Stomach (tissue), 9 donors: ENCODE data around the gene FAM171A1. TPM values are rescaled to one million over a fixed set of nuclear protein-coding genes. Genes with fewer than 3 reads are reported as not detected.

ENCODE experiments used
- DNase-seq, 2 donors: peaks; one replicate each; pipeline versions ENCODE4 v3.0.0 to v3.0.0-alpha.2; 2013 to 2019
- H3K27ac ChIP-seq, 5 donors: fragments of 200-600 bp in 4 of 5; sonication (generic) in 4 of 5; one replicate each; pipeline ENCODE4 v1.5.1; 2013 to 2019; ENCODE audit warnings: mild to moderate bottlenecking in 1 of 5, moderate library complexity in 1 of 5
- H3K27me3 ChIP-seq, 3 donors: fragments of 200-600 bp; sonication (generic); one replicate each; pipeline ENCODE4 v1.5.1; 2017 to 2019; ENCODE audit warnings: mixed run types in 1 of 3
- H3K36me3 ChIP-seq, 4 donors: fragments of 200-600 bp; sonication (generic); 1 replicate in 3 of 4; 2 replicates in 1 of 4; pipeline ENCODE4 v1.5.1; 2016 to 2019
- H3K4me1 ChIP-seq, 4 donors: fragments of 200-600 bp; sonication (generic); one replicate each; pipeline ENCODE4 v1.5.1; 2016 to 2019
- H3K4me3 ChIP-seq, 4 donors: fragments of 200-600 bp; sonication (generic) in 3 of 4; one replicate each; pipeline ENCODE4 v1.5.1; 2016 to 2019; ENCODE audit warnings: mild to moderate bottlenecking in 1 of 4
- H3K9me3 ChIP-seq, 4 donors: fragments of 200-600 bp; sonication (generic); one replicate each; pipeline ENCODE4 v1.5.1; 2016 to 2019
- CTCF ChIP-seq, 7 experiments: fragments of 450-650 bp in 4 of 7; fragments of 200-600 bp in 3 of 7; sonication (generic) in 3 of 7; IDR thresholded peaks; one replicate each; pipeline ENCODE4 v1.5.1; 2016 to 2019; ENCODE audit warnings: antibody characterized with exemption in 7 of 7, control low read depth in 2 of 7, mild to moderate bottlenecking in 1 of 7
- EP300 ChIP-seq: sonication (generic); formaldehyde crosslinking; IDR thresholded peaks from one replicate; pipeline ENCODE4 v1.6.1; 2017; ENCODE audit warnings: antibody characterized with exemption
- POLR2A ChIP-seq, 4 donors: fragments of 450-650 bp; IDR thresholded peaks; one replicate each; pipeline ENCODE4 v1.6.1; 2016; ENCODE audit warnings: antibody characterized with exemption in 4 of 4, control low read depth in 2 of 4, mild to moderate bottlenecking in 1 of 4, moderate library complexity in 1 of 4
- POLR2AphosphoS5 ChIP-seq, 3 donors: sonication (generic); formaldehyde crosslinking; IDR thresholded peaks; one replicate each; pipeline ENCODE4 v1.6.1; 2016; ENCODE audit warnings: antibody characterized with exemption in 3 of 3
- WGBS, 5 donors: extraction: QIAGEN DNeasy Blood & Tissue Kit in 3 of 5; methylation state at CpG; one replicate each; pipeline versions ENCODE4 v1.1.5 to v1.1.7; 2013 to 2018; 5-methylcytosine and 5-hydroxymethylcytosine counted together
- intact Hi-C: fragments of 100-400 bp; cut with DNase I; formaldehyde crosslinking; loops from one replicate; pipeline ENCODE4 v1.15.1; 2023; ENCODE audit warnings: low total_unique reads
- polyA plus RNA-seq, 3 donors: library from polyadenylated mRNA; stranded (reverse); fragments of 200-250 nt; gene quantifications; one replicate each; pipeline ENCODE4 v1.2.3, GENCODE V29; 2013
- total RNA-seq, 5 donors: library from RNA; depleted of rRNA; stranded (reverse); fragments of >200 nt; gene quantifications; one replicate each; pipeline versions ENCODE4 v1.1.0 to v1.2.3, GENCODE V29; 2014 to 2016
- donor health status: healthy with polysubstance abuse.
- donor health status: Bipolar disorder and iron deficiency.
- donor health status: healthy.

Gene FAM171A1
- total and polyA plus RNA-seq, 8 donors: 1.8 to 98.7 (median 10.3) TPM

- WGBS, 5 donors: 53 to 62% (median 56%) methylated on average over 3 of the region's 3 CpGs
- no peaks in the 10 kb centered on the region for H3K36me3 ChIP-seq
- no peak for DNase-seq
- no peak overlapping the region for H3K4me3 ChIP-seq
- intact Hi-C loops: loop anchor here (10.0 kb wide), 1 partner anchor 106 kb away; no protein-coding TSS in a partner anchor
- H3K4me1 ChIP-seq: peaks cover 0 to 7% (median 0%) of the 10 kb centered on the region in 4 donors
- no peaks in the 10 kb centered on the region for H3K27me3 ChIP-seq
- no peak overlapping the region for H3K27ac ChIP-seq
- TF ChIP-seq POLR2AphosphoS5 (IDR thresholded peaks at IDR 0.05) (no peak), EP300 (no peak), POLR2A (IDR thresholded peaks at IDR 0.05) (no peak), CTCF (IDR thresholded peaks at IDR 0.05) (no peak)
- no peaks in the 10 kb centered on the region for H3K9me3 ChIP-seq
These were observed 10.0 kb downstream of the FAM171A1 start for GRCh38 chr10:15361131-15361530.

GRCh38 chr10:15360566-15360965 is 10.5 kb downstream of the FAM171A1 start:
- 35 to 64% (median 48%) methylated on average over 4 of the region's 4 CpGs for WGBS, 5 donors
- intact Hi-C loops: loop anchor here (10.0 kb wide), 1 partner anchor 106 kb away; no protein-coding TSS in a partner anchor
- no peaks in the 10 kb centered on the region for H3K9me3 ChIP-seq
- H3K36me3 ChIP-seq: no peaks in the 10 kb centered on the region
- no peaks in the 10 kb centered on the region for H3K27me3 ChIP-seq
- no peak for DNase-seq
- H3K27ac ChIP-seq: no peak overlapping the region
- peaks cover 0 to 7% (median 0%) of the 10 kb centered on the region in 4 donors for H3K4me1 ChIP-seq
- peak in 1 of 3 donors; percentile 25 for TF ChIP-seq POLR2AphosphoS5 (IDR thresholded peaks at IDR 0.05)
- no peak for TF ChIP-seq EP300
- H3K4me3 ChIP-seq: no peak overlapping the region

GRCh38 chr10:15353471-15354017 is 17.5 kb downstream of the FAM171A1 start:
- intact Hi-C loops: no loop called here
- DNase-seq: no peak

GRCh38 chr10:15352836-15353235 is 18.3 kb downstream of the FAM171A1 start:
- TF ChIP-seq EP300: no peak
- TF ChIP-seq CTCF (IDR thresholded peaks at IDR 0.05): no peak
- no peak for TF ChIP-seq POLR2A (IDR thresholded peaks at IDR 0.05)
- no peak for TF ChIP-seq POLR2AphosphoS5 (IDR thresholded peaks at IDR 0.05)
- intact Hi-C loops: no loop called here
- Histone ChIP-seq H3K27me3 (no peaks in the 10 kb centered on the region), H3K9me3 (no peaks in the 10 kb centered on the region), H3K36me3 (no peaks in the 10 kb centered on the region), H3K4me1 (peaks cover 0 to 34% (median 20%) of the 10 kb centered on the region in 4 donors), H3K27ac (no peak overlapping the region), H3K4me3 (no peak overlapping the region)
- no peak for DNase-seq
- 84 to 89% (median 85%) methylated on average over 7 of the region's 7 CpGs for WGBS, 5 donors

More at GRCh38 chr10:15353471-15354017, 17.5 kb downstream of the FAM171A1 start:
- Histone ChIP-seq H3K9me3 (no peaks in the 10 kb centered on the region), H3K4me1 (peaks cover 0 to 27% (median 18%) of the 10 kb centered on the region in 4 donors), H3K27ac (peak overlapping the region in 3 of 5 donors; percentile 20 to 49 (median 48)), H3K4me3 (no peak overlapping the region), H3K36me3 (no peaks in the 10 kb centered on the region), H3K27me3 (no peaks in the 10 kb centered on the region)
- TF ChIP-seq EP300 (no peak), POLR2AphosphoS5 (IDR thresholded peaks at IDR 0.05) (no peak), POLR2A (IDR thresholded peaks at IDR 0.05) (no peak), CTCF (IDR thresholded peaks at IDR 0.05) (no peak)
- 53 to 64% (median 53%) methylated on average over 8 of the region's 8 CpGs for WGBS, 5 donors

GRCh38 chr10:15352201-15352600 is 18.9 kb downstream of the FAM171A1 start:
- no peak for TF ChIP-seq EP300
- TF ChIP-seq POLR2A (IDR thresholded peaks at IDR 0.05): no peak
- TF ChIP-seq POLR2AphosphoS5 (IDR thresholded peaks at IDR 0.05): no peak
- TF ChIP-seq CTCF (IDR thresholded peaks at IDR 0.05): no peak
- Histone ChIP-seq H3K4me1 (peaks cover 0 to 34% (median 20%) of the 10 kb centered on the region in 4 donors), H3K27me3 (no peaks in the 10 kb centered on the region), H3K36me3 (no peaks in the 10 kb centered on the region), H3K27ac (no peak overlapping the region), H3K4me3 (no peak overlapping the region), H3K9me3 (no peaks in the 10 kb centered on the region)
- 68 to 78% (median 72%) methylated on average over 3 of the region's 3 CpGs for WGBS, 5 donors
- intact Hi-C loops: no loop called here
- no peak for DNase-seq
